GM21825 (cell line): ENCODE measurements around the gene B3GALT2.
A peak's percentile ranks its signal among the peaks of the same experiment; 100 is the strongest.

Experiments used
- ATAC-seq: cut with Tn5 transposase; IDR thresholded peaks from one replicate; pipeline ENCODE4 v1.9.1; 2021; ENCODE audit warnings: mild to moderate bottlenecking, moderate library complexity; ENCODE audit not compliant: unreplicated experiment

B3GALT2 gene

GRCh38 chr1:193183019-193183627 lies 3.3 kb downstream of the B3GALT2 start:
- ATAC-seq: peak; percentile 52

- no peak for ATAC-seq
These were observed 4.4 kb downstream of the B3GALT2 start for GRCh38 chr1:193181985-193182384.

- no peak for ATAC-seq
These were observed 4.9 kb downstream of the B3GALT2 start for GRCh38 chr1:193181536-193181935.

GRCh38 chr1:193179094-193179493 lies 7.3 kb downstream of the B3GALT2 start:
- no peak for ATAC-seq

GRCh38 chr1:193176788-193177187 lies 9.6 kb downstream of the B3GALT2 start:
- ATAC-seq: no peak

- ATAC-seq: no peak
These were observed 10.3 kb downstream of the B3GALT2 start for GRCh38 chr1:193176113-193176512.

GRCh38 chr1:193157360-193157759 lies 29.1 kb downstream of the B3GALT2 start:
- ATAC-seq: no peak

- ATAC-seq: no peak
These were observed 29.6 kb downstream of the B3GALT2 start for GRCh38 chr1:193156822-193157142.

GRCh38 chr1:193156117-193156821 lies 30.1 kb downstream of the B3GALT2 start:
- ATAC-seq: no peak

GRCh38 chr1:193144999-193145398 lies 41.4 kb downstream of the B3GALT2 start:
- no peak for ATAC-seq

GRCh38 chr1:193144361-193144938 lies 42.0 kb downstream of the B3GALT2 start:
- no peak for ATAC-seq

GRCh38 chr1:193143285-193143684 lies 43.1 kb downstream of the B3GALT2 start:
- no peak for ATAC-seq

- no peak for ATAC-seq
These were observed 44.0 kb downstream of the B3GALT2 start for GRCh38 chr1:193142409-193142808.

GRCh38 chr1:193141804-193142203 lies 44.6 kb downstream of the B3GALT2 start:
- no peak for ATAC-seq

GRCh38 chr1:193140254-193140653 lies 46.2 kb downstream of the B3GALT2 start:
- ATAC-seq: no peak

GRCh38 chr1:193131266-193131860 lies 55.0 kb downstream of the B3GALT2 start:
- no peak for ATAC-seq
